Activated T-cell treated with anti-CD3 and anti-CD28 coated beads, Interleukin-2, amount 50 U/mL, for 4 hours (primary cell): ENCODE measurements around the gene SHISAL2B. TPM values are rescaled to one million over a fixed set of nuclear protein-coding genes. Genes with fewer than 3 reads are reported as not detected.
A peak's percentile ranks its signal among the peaks of the same experiment; 100 is the strongest.
"Not testable (repeated sequence)": the region's sequence is repeated elsewhere in the genome, so short reads cannot be mapped to it uniquely, and the experiment has no call there.

Source experiments
- ATAC-seq, 2 donors: fragments of 200-7000 bp; cut with Tn5 transposase; one replicate each; pipeline ENCODE4 v1.10.0; 2021
- DNase-seq: peaks from one replicate; pipeline ENCODE4 v3.0.0-alpha.2; 2020
- H3K27me3 Mint-ChIP-seq: one replicate; pipeline ENCODE4 v1.8.0; 2021; ENCODE audit warnings: low read depth, mixed read lengths
- H3K36me3 Mint-ChIP-seq: one replicate; pipeline ENCODE4 v1.8.0; 2022; ENCODE audit warnings: mixed read lengths; ENCODE audit not compliant: insufficient read depth
- H3K4me1 Mint-ChIP-seq: one replicate; pipeline ENCODE4 v1.8.0; 2021; ENCODE audit warnings: low read depth, mixed read lengths
- H3K4me3 Mint-ChIP-seq: one replicate; pipeline ENCODE4 v1.8.0; 2021; ENCODE audit warnings: mild to moderate bottlenecking, moderate library complexity, mixed read lengths
- H3K9me3 Mint-ChIP-seq: one replicate; pipeline ENCODE4 v1.8.0; 2021; ENCODE audit warnings: mixed read lengths
- total RNA-seq, 3 donors: library from RNA; stranded (reverse); gene quantifications; one replicate each; pipeline ENCODE4 v1.2.1, GENCODE V29; 2021

Gene SHISAL2B
- total RNA-seq: not detected

GRCh38 chr5:64690417-64691151 is at the start of gene SHISAL2B:
Gene SHISAL2B, plus strand, starts transcription at chr5:64690503. Its CDS starts 121 bp downstream, at chr5:64690624.
- ATAC-seq (peak; percentile 48 to 52), DNase-seq (no peak)
- no peaks in the 10 kb centered on the region for H3K9me3 Mint-ChIP-seq
- peak within 1 kb of the TSS; percentile 64 for H3K4me3 Mint-ChIP-seq
- H3K36me3 Mint-ChIP-seq: no peaks in the 10 kb centered on the region
- H3K27me3 Mint-ChIP-seq: peaks cover 49% of the 10 kb centered on the region
- peaks cover 6% of the 10 kb centered on the region for H3K4me1 Mint-ChIP-seq

- no peak overlapping the region for H3K4me3 Mint-ChIP-seq
- ATAC-seq (no peak), DNase-seq (no peak)
- H3K9me3 Mint-ChIP-seq: no peaks in the 10 kb centered on the region
- H3K27me3 Mint-ChIP-seq: no peaks in the 10 kb centered on the region
- no peaks in the 10 kb centered on the region for H3K4me1 Mint-ChIP-seq
- H3K36me3 Mint-ChIP-seq: no peaks in the 10 kb centered on the region
Observed at GRCh38 chr5:64644831-64645230, 45.5 kb upstream of the SHISAL2B start.

- no peak for ATAC-seq
- no peak for DNase-seq
- H3K27me3 Mint-ChIP-seq: no peaks in the 10 kb centered on the region
- no peak overlapping the region for H3K4me3 Mint-ChIP-seq
- no peaks in the 10 kb centered on the region for H3K9me3 Mint-ChIP-seq
- H3K36me3 Mint-ChIP-seq: no peaks in the 10 kb centered on the region
- no peaks in the 10 kb centered on the region for H3K4me1 Mint-ChIP-seq
Observed at GRCh38 chr5:64646169-64646568, 44.1 kb upstream of the SHISAL2B start.

- H3K4me1 Mint-ChIP-seq: no peaks in the 10 kb centered on the region
- H3K9me3 Mint-ChIP-seq: no peaks in the 10 kb centered on the region
- H3K4me3 Mint-ChIP-seq: no peak overlapping the region
- no peaks in the 10 kb centered on the region for H3K36me3 Mint-ChIP-seq
- DNase-seq (no peak), ATAC-seq (no peak)
- no peaks in the 10 kb centered on the region for H3K27me3 Mint-ChIP-seq
Observed at GRCh38 chr5:64649512-64649911, 40.8 kb upstream of the SHISAL2B start.

GRCh38 chr5:64653766-64654560 is 36.3 kb upstream of the SHISAL2B start:
- Mint-ChIP-seq H3K9me3 (no peaks in the 10 kb centered on the region), H3K27me3 (peaks cover 2% of the 10 kb centered on the region), H3K4me3 (no peak overlapping the region), H3K36me3 (no peaks in the 10 kb centered on the region), H3K4me1 (no peaks in the 10 kb centered on the region)
- DNase-seq (no peak), ATAC-seq (no peak)

GRCh38 chr5:64654561-64654938 is 35.8 kb upstream of the SHISAL2B start:
- Mint-ChIP-seq H3K36me3 (no peaks in the 10 kb centered on the region), H3K4me1 (no peaks in the 10 kb centered on the region), H3K27me3 (peaks cover 3% of the 10 kb centered on the region), H3K4me3 (no peak overlapping the region), H3K9me3 (no peaks in the 10 kb centered on the region)
- DNase-seq (no peak), ATAC-seq (no peak)

- Mint-ChIP-seq H3K4me3 (no peak overlapping the region), H3K27me3 (peaks cover 3% of the 10 kb centered on the region), H3K36me3 (no peaks in the 10 kb centered on the region), H3K9me3 (no peaks in the 10 kb centered on the region), H3K4me1 (no peaks in the 10 kb centered on the region)
- ATAC-seq: no peak
- no peak for DNase-seq
Observed at GRCh38 chr5:64655596-64655995, 34.7 kb upstream of the SHISAL2B start.

GRCh38 chr5:64659289-64659688 is 31.0 kb upstream of the SHISAL2B start:
- no peak for ATAC-seq
- H3K4me1 Mint-ChIP-seq: no peaks in the 10 kb centered on the region
- H3K27me3 Mint-ChIP-seq: peaks cover 3% of the 10 kb centered on the region
- no peaks in the 10 kb centered on the region for H3K9me3 Mint-ChIP-seq
- H3K4me3 Mint-ChIP-seq: no peak overlapping the region
- H3K36me3 Mint-ChIP-seq: no peaks in the 10 kb centered on the region
- no peak for DNase-seq

- H3K36me3 Mint-ChIP-seq, H3K4me3 Mint-ChIP-seq: not testable (repeated sequence)
Observed at GRCh38 chr5:64663181-64663580, 27.1 kb upstream of the SHISAL2B start.

GRCh38 chr5:64665243-64665642 is 25.1 kb upstream of the SHISAL2B start:
- no peaks in the 10 kb centered on the region for H3K9me3 Mint-ChIP-seq
- no peaks in the 10 kb centered on the region for H3K4me1 Mint-ChIP-seq
- ATAC-seq (no peak), DNase-seq (no peak)
- H3K27me3 Mint-ChIP-seq: peaks cover 6% of the 10 kb centered on the region
- no peak overlapping the region for H3K4me3 Mint-ChIP-seq
- H3K36me3 Mint-ChIP-seq: no peaks in the 10 kb centered on the region

More at GRCh38 chr5:64663181-64663580, 27.1 kb upstream of the SHISAL2B start:
- not testable (repeated sequence) for DNase-seq, ATAC-seq, H3K27me3 Mint-ChIP-seq, H3K9me3 Mint-ChIP-seq, H3K4me1 Mint-ChIP-seq

GRCh38 chr5:64666078-64666477 is 24.2 kb upstream of the SHISAL2B start:
- Mint-ChIP-seq H3K36me3 (no peaks in the 10 kb centered on the region), H3K27me3 (peaks cover 6% of the 10 kb centered on the region), H3K4me3 (no peak overlapping the region), H3K9me3 (no peaks in the 10 kb centered on the region), H3K4me1 (no peaks in the 10 kb centered on the region)
- no peak for ATAC-seq
- no peak for DNase-seq

- H3K4me3 Mint-ChIP-seq: no peak overlapping the region
- H3K27me3 Mint-ChIP-seq: peaks cover 6% of the 10 kb centered on the region
- no peak for ATAC-seq
- no peak for DNase-seq
- H3K36me3 Mint-ChIP-seq: no peaks in the 10 kb centered on the region
- no peaks in the 10 kb centered on the region for H3K4me1 Mint-ChIP-seq
- H3K9me3 Mint-ChIP-seq: no peaks in the 10 kb centered on the region
Observed at GRCh38 chr5:64667068-64667467, 23.2 kb upstream of the SHISAL2B start.

GRCh38 chr5:64670277-64670676 is 20.0 kb upstream of the SHISAL2B start:
- no peak for DNase-seq
- Mint-ChIP-seq H3K36me3 (no peaks in the 10 kb centered on the region), H3K4me3 (no peak overlapping the region), H3K4me1 (no peaks in the 10 kb centered on the region), H3K9me3 (no peaks in the 10 kb centered on the region), H3K27me3 (peaks cover 6% of the 10 kb centered on the region)
- ATAC-seq: no peak

- Mint-ChIP-seq H3K36me3 (no peaks in the 10 kb centered on the region), H3K4me3 (no peak overlapping the region), H3K4me1 (no peaks in the 10 kb centered on the region), H3K9me3 (no peaks in the 10 kb centered on the region), H3K27me3 (peaks cover 8% of the 10 kb centered on the region)
- no peak for DNase-seq
- ATAC-seq: no peak
Observed at GRCh38 chr5:64671678-64672077, 18.6 kb upstream of the SHISAL2B start.

- no peak for DNase-seq
- H3K4me3 Mint-ChIP-seq: no peak overlapping the region
- peaks cover 19% of the 10 kb centered on the region for H3K27me3 Mint-ChIP-seq
- no peak for ATAC-seq
- H3K9me3 Mint-ChIP-seq: no peaks in the 10 kb centered on the region
- no peaks in the 10 kb centered on the region for H3K36me3 Mint-ChIP-seq
- no peaks in the 10 kb centered on the region for H3K4me1 Mint-ChIP-seq
Observed at GRCh38 chr5:64678374-64678773, 11.9 kb upstream of the SHISAL2B start.
